Measurements from ENCODE around the gene IGLON5.

The IGLON5 gene

DNA sequence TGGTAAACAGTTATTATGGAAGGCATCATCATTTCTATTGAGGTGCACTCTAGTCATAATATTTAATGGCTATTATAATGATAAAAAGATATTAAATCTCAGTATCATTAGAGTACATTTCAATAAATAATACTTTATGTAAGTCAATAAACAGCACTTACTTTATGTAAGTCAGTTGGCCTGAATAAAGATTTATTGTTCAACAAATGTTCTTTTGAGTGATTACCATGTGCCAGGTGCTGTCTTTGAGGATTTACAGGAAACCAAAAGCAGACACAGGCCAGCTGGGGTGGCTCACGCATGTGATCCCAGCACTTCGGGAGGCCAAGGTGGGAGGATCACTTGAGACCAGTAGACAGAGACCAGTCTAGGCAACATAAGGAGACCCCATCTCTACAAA lies 66.0 kb downstream of the IGLON5 start:
- no peak overlapping the region for H3K27ac ChIP-seq (ENCODE audit: low read depth, low read length)
- no peak overlapping the region for H3K4me3 ChIP-seq (ENCODE audit: low read depth, low read length)
- no peak overlapping the region for H3K9ac ChIP-seq (ENCODE audit: low read depth, low read length)
- H3K9me3 ChIP-seq (ENCODE audit: control insufficient read depth, insufficient read depth, low read length): peaks cover 5% of the 10 kb centered on the region; the same call in 1 of the 2 replicates
- H3K4me1 ChIP-seq (ENCODE audit: control insufficient read depth, insufficient read depth, low read length): no peaks in the 10 kb centered on the region
- H3K27me3 ChIP-seq (ENCODE audit: control insufficient read depth, insufficient read depth, low read length): no peaks in the 10 kb centered on the region
- no peaks in the 10 kb centered on the region for H3K36me3 ChIP-seq (ENCODE audit: control insufficient read depth, insufficient read depth, low read length)

DNA sequence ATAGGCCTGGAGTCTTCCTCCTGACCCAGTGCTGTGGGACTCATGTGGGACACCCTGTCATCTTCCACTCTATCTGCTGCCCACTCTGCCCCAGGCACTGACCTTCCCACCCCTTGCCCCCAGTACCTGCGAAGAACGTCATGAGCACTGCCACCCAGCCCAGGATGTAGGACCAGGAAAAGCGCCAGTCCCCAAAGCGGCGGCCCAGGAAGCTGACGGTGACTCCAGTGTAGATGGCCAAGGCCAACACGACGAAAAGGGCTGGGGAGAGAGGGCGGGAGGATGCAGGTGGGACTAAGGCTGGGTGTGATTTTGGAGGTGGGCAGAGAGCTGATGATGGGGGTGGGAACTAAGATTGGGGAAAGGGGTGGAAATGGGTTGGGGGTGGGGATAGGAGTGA lies 68.9 kb downstream of the IGLON5 start:
- no peaks in the 10 kb centered on the region for H3K36me3 ChIP-seq (ENCODE audit: control insufficient read depth, insufficient read depth, low read length)
- no peak overlapping the region for H3K4me3 ChIP-seq (ENCODE audit: low read depth, low read length)
- peaks cover 5% of the 10 kb centered on the region; the same call in 1 of the 2 replicates for H3K9me3 ChIP-seq (ENCODE audit: control insufficient read depth, insufficient read depth, low read length)
- no peak overlapping the region for H3K27ac ChIP-seq (ENCODE audit: low read depth, low read length)
- no peaks in the 10 kb centered on the region for H3K4me1 ChIP-seq (ENCODE audit: control insufficient read depth, insufficient read depth, low read length)
- H3K9ac ChIP-seq (ENCODE audit: low read depth, low read length): no peak overlapping the region
- H3K27me3 ChIP-seq (ENCODE audit: control insufficient read depth, insufficient read depth, low read length): no peaks in the 10 kb centered on the region
